OCI-LY3 (cell line): ENCODE results near the gene PRPF19.

ENCODE experiments used
- H2AFZ ChIP-seq: fragments of 200-600, 300-600 bp; shearing (Covaris generic); 2 replicates; pipeline ENCODE4 v1.6.0; 2014; ENCODE audit warnings: antibody characterized with exemption, low read depth, low read length
- H3K27ac ChIP-seq: fragments of 200-600, 300-600 bp; sonication (generic); 2 replicates; pipeline ENCODE4 v1.5.1; 2014; ENCODE audit warnings: mild to moderate bottlenecking, low read length, moderate library complexity, mixed read lengths
- H3K27me3 ChIP-seq: fragments of 200-600, 300-600 bp; sonication (generic); 2 replicates; pipeline ENCODE4 v1.6.1; 2014; ENCODE audit warnings: low read depth, low read length, mixed read lengths
- H3K36me3 ChIP-seq: fragments of 200-600, 300-600 bp; sonication (generic); replicated peaks from 2 replicates; pipeline ENCODE3; 2014; ENCODE audit warnings: low read depth, low read length, mixed read lengths
- H3K4me1 ChIP-seq: fragments of 300-600, 200-600 bp; sonication (generic); 2 replicates; pipeline ENCODE4 v1.6.1; 2014; ENCODE audit warnings: low read length, mixed read lengths
- H3K4me2 ChIP-seq: fragments of 200-600, 300-600 bp; sonication (generic); 2 replicates; pipeline ENCODE4 v1.6.1; 2014; ENCODE audit warnings: low read length, mixed read lengths
- H3K4me3 ChIP-seq: fragments of 300-600, 200-600 bp; sonication (generic); 2 replicates; pipeline ENCODE4 v1.5.1; 2014; ENCODE audit warnings: antibody characterized with exemption, mild to moderate bottlenecking, low read length, moderate library complexity
- H3K79me2 ChIP-seq: fragments of 300-600, 200-600 bp; shearing (Covaris generic); 2 replicates; pipeline ENCODE4 v1.6.1; 2014; ENCODE audit warnings: mild to moderate bottlenecking, low read length, mixed read lengths
- H3K9ac ChIP-seq: fragments of 300-600, 200-600 bp; shearing (Covaris generic); 2 replicates; pipeline ENCODE4 v1.6.0; 2014; ENCODE audit warnings: mild to moderate bottlenecking, low read length, moderate library complexity
- H3K9me3 ChIP-seq: fragments of 200-600, 300-600 bp; shearing (Covaris generic); 2 replicates; pipeline ENCODE4 v1.6.1; 2014; ENCODE audit warnings: low read length, mixed read lengths; ENCODE audit not compliant: insufficient read depth
- H4K20me1 ChIP-seq: fragments of 200-600, 300-600 bp; sonication (generic); 2 replicates; pipeline ENCODE4 v1.6.1; 2016; ENCODE audit warnings: low read length, mixed read lengths; ENCODE audit not compliant: insufficient read depth
- CTCF ChIP-seq: fragments of 200-600, 300-600 bp; sonication (generic); IDR thresholded peaks from 2 replicates; pipeline ENCODE4 v1.5.1; 2014; ENCODE audit warnings: antibody characterized with exemption, low read length, low read depth
- EZH2phosphoT487 ChIP-seq: fragments of 200-600 bp; shearing (Covaris generic); IDR thresholded peaks from 2 replicates; pipeline ENCODE4 v1.6.1; 2018; ENCODE audit warnings: antibody characterized with exemption, mixed run types, low read depth

Gene PRPF19

DNA sequence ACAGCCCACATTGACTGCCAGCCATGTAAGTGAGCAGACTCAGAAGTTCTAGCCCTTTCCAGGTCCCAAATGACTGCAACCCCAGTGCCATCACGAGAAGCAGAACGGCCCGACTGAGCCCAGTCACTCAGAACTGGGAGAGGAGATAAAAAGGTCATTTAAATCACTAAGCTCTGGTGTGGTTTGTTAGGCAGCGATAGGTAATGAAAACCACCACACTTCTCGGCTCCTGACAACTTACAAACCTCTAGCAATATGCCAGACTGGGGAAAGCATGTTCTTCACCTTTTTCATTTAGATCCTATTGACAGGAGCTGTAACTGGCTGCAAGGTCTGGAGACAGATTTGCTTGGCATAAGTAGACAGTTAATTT lies 38.9 kb upstream of the PRPF19 start:
- H3K9me3 ChIP-seq = no peaks in the 10 kb centered on the region
- peaks cover 88% of the 10 kb centered on the region for H3K36me3 ChIP-seq
- no peak overlapping the region for H3K9ac ChIP-seq
- H2AFZ ChIP-seq = no peak overlapping the region
- H3K4me2 ChIP-seq = no peak overlapping the region
- no peaks in the 10 kb centered on the region for H3K27me3 ChIP-seq
- peaks cover 78% of the 10 kb centered on the region for H3K79me2 ChIP-seq
- no peak overlapping the region for H3K27ac ChIP-seq
- peaks cover 97% of the 10 kb centered on the region for H4K20me1 ChIP-seq
- H3K4me1 ChIP-seq = peaks cover 35% of the 10 kb centered on the region
- no peak for TF ChIP-seq CTCF
- TF ChIP-seq EZH2phosphoT487 = no peak
- no peak overlapping the region for H3K4me3 ChIP-seq

- H3K36me3 ChIP-seq = peaks cover 88% of the 10 kb centered on the region
- no peak overlapping the region for H3K9ac ChIP-seq
- H3K27me3 ChIP-seq = no peaks in the 10 kb centered on the region
- H3K4me3 ChIP-seq = no peak overlapping the region
- H3K9me3 ChIP-seq = no peaks in the 10 kb centered on the region
- H3K4me1 ChIP-seq = peaks cover 33% of the 10 kb centered on the region
- no peak overlapping the region for H3K27ac ChIP-seq
- no peak overlapping the region for H3K4me2 ChIP-seq
- H2AFZ ChIP-seq = no peak overlapping the region
- peak; percentile 48 for TF ChIP-seq CTCF
- TF ChIP-seq EZH2phosphoT487 = no peak
- H3K79me2 ChIP-seq = peaks cover 72% of the 10 kb centered on the region
- peaks cover 97% of the 10 kb centered on the region for H4K20me1 ChIP-seq
Observed at GRCh38 chr11:60944490-60945294, 38.3 kb upstream of the PRPF19 start.

- Histone ChIP-seq H3K9ac (no peak overlapping the region), H3K27me3 (no peaks in the 10 kb centered on the region), H3K36me3 (peaks cover 88% of the 10 kb centered on the region), H3K79me2 (peaks cover 56% of the 10 kb centered on the region), H3K4me2 (no peak overlapping the region), H3K4me1 (peaks cover 20% of the 10 kb centered on the region), H3K27ac (no peak overlapping the region), H3K4me3 (no peak overlapping the region), H3K9me3 (no peaks in the 10 kb centered on the region), H2AFZ (no peak overlapping the region), H4K20me1 (peaks cover 98% of the 10 kb centered on the region)
- TF ChIP-seq EZH2phosphoT487 (no peak), CTCF (no peak)
Observed at GRCh38 chr11:60942970-60943565, 36.7 kb upstream of the PRPF19 start.

DNA sequence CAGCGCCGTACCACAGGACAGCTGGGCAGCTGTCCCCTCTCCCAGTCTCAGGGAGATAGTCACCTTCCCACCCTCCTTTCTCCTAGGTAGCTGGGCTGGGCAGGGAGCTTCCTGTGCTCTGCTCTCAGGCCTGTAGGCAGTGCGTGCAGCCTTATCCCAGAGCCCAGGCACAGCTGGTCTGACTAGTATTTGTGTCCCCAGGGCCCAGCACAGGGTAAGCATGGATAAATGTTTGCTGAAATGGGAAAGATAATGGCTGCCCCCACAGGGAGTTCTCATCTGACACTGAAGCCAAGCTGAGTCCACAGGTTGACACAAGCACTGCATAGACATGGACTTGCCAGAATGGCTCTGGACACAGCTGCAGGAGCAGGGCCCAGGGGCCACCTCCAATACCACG lies 35.8 kb upstream of the PRPF19 start:
- TF ChIP-seq CTCF = no peak
- no peak for TF ChIP-seq EZH2phosphoT487
- Histone ChIP-seq H3K27me3 (no peaks in the 10 kb centered on the region), H4K20me1 (peaks cover 98% of the 10 kb centered on the region), H3K27ac (0 out of 2 replicates have a peak overlapping the region, but pooled peaks have one; percentile 3), H3K36me3 (peaks cover 89% of the 10 kb centered on the region), H3K4me2 (no peak overlapping the region), H3K4me3 (no peak overlapping the region), H2AFZ (no peak overlapping the region), H3K79me2 (peaks cover 47% of the 10 kb centered on the region), H3K4me1 (peaks cover 13% of the 10 kb centered on the region; the same call in 1 of the 2 replicates), H3K9me3 (no peaks in the 10 kb centered on the region), H3K9ac (no peak overlapping the region)
